Upper lobe of left lung (tissue), 4 donors: ENCODE measurements around the gene GRK3.

Experiments used
- CTCF ChIP-seq, 6 experiments: fragments of 450-650 bp in 4 of 6; fragments of 200-600 bp in 2 of 6; sonication (generic) in 2 of 6; IDR thresholded peaks; one replicate each; pipeline ENCODE4 v1.5.1; 2016 to 2019; ENCODE audit warnings: antibody characterized with exemption in 6 of 6
- POLR2A ChIP-seq, 4 donors: fragments of 450-650 bp; IDR thresholded peaks; one replicate each; pipeline ENCODE4 v1.5.1; 2016 to 2017; ENCODE audit warnings: antibody characterized with exemption in 4 of 4, mild to moderate bottlenecking in 2 of 4
- POLR2AphosphoS5 ChIP-seq, 2 donors: sonication (generic); formaldehyde crosslinking; IDR thresholded peaks; one replicate each; pipeline ENCODE4 v1.5.1; 2017; ENCODE audit warnings: antibody characterized with exemption in 2 of 2

DNA sequence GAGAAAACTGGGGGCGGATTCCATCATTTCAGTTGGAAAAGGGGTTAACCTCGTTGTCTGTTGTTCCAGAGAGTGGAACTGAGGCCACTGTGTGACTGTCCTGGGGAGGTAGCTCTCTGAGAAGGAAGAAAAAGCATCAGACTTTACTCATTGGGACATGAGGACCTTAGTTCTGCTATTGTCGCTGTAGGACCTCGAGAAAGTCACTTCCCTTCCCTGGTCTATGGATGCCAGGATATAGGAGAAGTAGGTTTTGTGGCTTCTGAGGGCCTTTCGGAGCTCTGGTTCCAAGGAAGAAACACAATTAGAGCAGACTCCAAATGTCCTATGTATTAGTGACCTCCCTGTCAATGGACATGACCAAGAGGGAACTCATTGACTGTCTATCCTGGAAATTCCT lies 183.7 kb downstream of the GRK3 start:
- TF ChIP-seq CTCF (IDR thresholded peaks at IDR 0.05) = no peak
- TF ChIP-seq POLR2A (IDR thresholded peaks at IDR 0.05) = no peak
- no peak for TF ChIP-seq POLR2AphosphoS5 (IDR thresholded peaks at IDR 0.05)
